H1 (cell line): ENCODE results near the gene HBEGF.

Experiments
- EZH2 ChIP-seq: fragments of 200-600 bp; sonication (generic); IDR thresholded peaks from 2 replicates; pipeline ENCODE4 v1.7.1; 2012; ENCODE audit warnings: low read depth, mild to moderate bottlenecking, moderate library complexity, low read length, inconsistent platforms; ENCODE audit not compliant: severe bottlenecking
- POLR2A ChIP-seq, 2 experiments: IDR thresholded peaks; 1 replicate in 1 of 2; 2 replicates in 1 of 2; pipeline ENCODE4 v1.6.1; 2011; ENCODE audit warnings: low read depth in 2 of 2, low read length in 2 of 2, mild to moderate bottlenecking in 2 of 2; ENCODE audit errors: control extremely low read depth in 1 of 2
- TF ChIP-seq, protein P1 (sequence below), 3 experiments: IDR thresholded peaks; 1 replicate in 2 of 3; 2 replicates in 1 of 3; pipeline versions ENCODE4 v1.5.1 to v1.6.1; 2011; ENCODE audit warnings: low read length in 3 of 3, mild to moderate bottlenecking in 3 of 3, inconsistent platforms in 2 of 3, low read depth in 1 of 3, moderate library complexity in 1 of 3; ENCODE audit not compliant: insufficient read depth in 1 of 3; ENCODE audit errors: control extremely low read depth in 1 of 3

DNA sequence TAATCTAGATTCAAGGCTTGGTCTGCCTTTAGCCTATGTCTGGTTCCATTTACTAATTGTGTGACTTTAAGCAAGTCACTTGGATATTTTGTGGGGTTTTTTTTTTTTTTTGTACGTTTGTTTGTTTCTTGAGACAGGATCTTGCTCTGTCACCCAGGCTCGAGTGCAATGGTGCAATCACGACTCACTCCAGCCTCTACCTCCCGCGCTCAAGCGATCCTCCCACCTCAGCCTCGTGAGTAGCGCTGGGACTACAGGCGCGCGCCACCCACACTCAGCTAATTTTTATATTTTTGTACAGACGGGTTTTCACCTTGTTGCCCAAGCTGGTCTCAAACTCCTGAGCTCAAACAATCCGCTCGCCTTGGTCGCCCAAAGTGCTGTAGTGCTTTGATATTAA lies 42.4 kb downstream of the HBEGF start:
- no peak for TF ChIP-seq EZH2
- no peak for TF ChIP-seq POLR2A (IDR thresholded peaks at IDR 0.05; ENCODE audit: control extremely low read depth in 1 of 2, low read depth in 2 of 2, low read length in 2 of 2)
- TF ChIP-seq, protein P1, sequence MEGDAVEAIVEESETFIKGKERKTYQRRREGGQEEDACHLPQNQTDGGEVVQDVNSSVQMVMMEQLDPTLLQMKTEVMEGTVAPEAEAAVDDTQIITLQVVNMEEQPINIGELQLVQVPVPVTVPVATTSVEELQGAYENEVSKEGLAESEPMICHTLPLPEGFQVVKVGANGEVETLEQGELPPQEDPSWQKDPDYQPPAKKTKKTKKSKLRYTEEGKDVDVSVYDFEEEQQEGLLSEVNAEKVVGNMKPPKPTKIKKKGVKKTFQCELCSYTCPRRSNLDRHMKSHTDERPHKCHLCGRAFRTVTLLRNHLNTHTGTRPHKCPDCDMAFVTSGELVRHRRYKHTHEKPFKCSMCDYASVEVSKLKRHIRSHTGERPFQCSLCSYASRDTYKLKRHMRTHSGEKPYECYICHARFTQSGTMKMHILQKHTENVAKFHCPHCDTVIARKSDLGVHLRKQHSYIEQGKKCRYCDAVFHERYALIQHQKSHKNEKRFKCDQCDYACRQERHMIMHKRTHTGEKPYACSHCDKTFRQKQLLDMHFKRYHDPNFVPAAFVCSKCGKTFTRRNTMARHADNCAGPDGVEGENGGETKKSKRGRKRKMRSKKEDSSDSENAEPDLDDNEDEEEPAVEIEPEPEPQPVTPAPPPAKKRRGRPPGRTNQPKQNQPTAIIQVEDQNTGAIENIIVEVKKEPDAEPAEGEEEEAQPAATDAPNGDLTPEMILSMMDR (IDR thresholded peaks at IDR 0.05; ENCODE audit: control extremely low read depth in 1 of 3, insufficient read depth in 1 of 3, low read depth in 1 of 3, low read length in 3 of 3): no peak
